MM.1S (cell line): ENCODE measurements around the gene GNL3.

Experiments used
- CTCF ChIP-seq: fragments of 300-600 bp; sonication (generic); IDR thresholded peaks from 2 replicates; pipeline ENCODE4 v1.5.1; 2016; ENCODE audit warnings: antibody characterized with exemption, low read length, mixed read lengths
- EZH2 ChIP-seq: fragments of 300-600 bp; sonication (generic); optimal IDR thresholded peaks from 2 replicates; pipeline ENCODE3; 2017; ENCODE audit warnings: low read depth, mild to moderate bottlenecking, antibody characterized with exemption, low read length, mixed read lengths
- EZH2phosphoT487 ChIP-seq: fragments of 300-600 bp; sonication (generic); IDR thresholded peaks from 2 replicates; pipeline ENCODE4 v1.6.1; 2018; ENCODE audit warnings: antibody characterized with exemption, low read length

GRCh38 chr3:52733256-52733891 is 47.5 kb downstream of the GNL3 start:
- TF ChIP-seq CTCF (no peak), EZH2 (no peak), EZH2phosphoT487 (no peak)
